H1 (cell line): ENCODE measurements around the gene TAF11L4.
"Not testable (repeated sequence)": the region's sequence is repeated elsewhere in the genome, so short reads cannot be mapped to it uniquely, and the experiment has no call there.

Experiments
- CBX5 ChIP-seq: fragments of 300-800, 300-1000 bp; sonication (generic); IDR thresholded peaks from 2 replicates; pipeline ENCODE4 v1.7.1; 2016; ENCODE audit warnings: antibody characterized with exemption, low read length, low read depth
- CHD2 ChIP-seq: IDR thresholded peaks from 2 replicates; pipeline ENCODE4 v1.6.1; 2012; ENCODE audit warnings: low read length, improper control_type of control experiment
- FOSL1 ChIP-seq: IDR thresholded peaks from 2 replicates; pipeline ENCODE4 v1.6.1; 2011; ENCODE audit warnings: mild to moderate bottlenecking, low read depth, low read length, moderate library complexity; ENCODE audit not compliant: insufficient read depth
- KDM5A ChIP-seq: fragments of 200-600 bp; IDR thresholded peaks from 2 replicates; pipeline ENCODE4 v1.7.1; 2012; ENCODE audit warnings: mild to moderate bottlenecking, low read length, inconsistent platforms, mixed read lengths
- POLR2A ChIP-seq, 2 experiments: IDR thresholded peaks; 1 replicate in 1 of 2; 2 replicates in 1 of 2; pipeline ENCODE4 v1.6.1; 2011; ENCODE audit warnings: low read depth in 2 of 2, low read length in 2 of 2, mild to moderate bottlenecking in 2 of 2; ENCODE audit errors: control extremely low read depth in 1 of 2
- POLR2AphosphoS5 ChIP-seq: IDR thresholded peaks from 2 replicates; pipeline ENCODE4 v1.6.1; 2011; ENCODE audit warnings: low read depth, low read length
- RFX5 ChIP-seq: IDR thresholded peaks from 2 replicates; pipeline ENCODE4 v1.6.1; 2011; ENCODE audit warnings: low read depth, low read length, improper control_type of control experiment, borderline replicate concordance
- TCF12 ChIP-seq: IDR thresholded peaks from 2 replicates; pipeline ENCODE4 v1.6.1; 2011; ENCODE audit warnings: low read depth, mild to moderate bottlenecking, low read length
- TF ChIP-seq, protein P1 (sequence below): fragments of 300-600 bp; sonication (generic); IDR thresholded peaks from 2 replicates; pipeline ENCODE4 v1.7.1; 2012; ENCODE audit warnings: low read length, moderate library complexity, mild to moderate bottlenecking, inconsistent platforms; ENCODE audit not compliant: insufficient replicate concordance
- TF ChIP-seq, protein P2 (sequence below), 3 experiments: IDR thresholded peaks; 1 replicate in 2 of 3; 2 replicates in 1 of 3; pipeline versions ENCODE4 v1.5.1 to v1.6.1; 2011; ENCODE audit warnings: low read length in 3 of 3, mild to moderate bottlenecking in 3 of 3, inconsistent platforms in 2 of 3, low read depth in 1 of 3, moderate library complexity in 1 of 3; ENCODE audit not compliant: insufficient read depth in 1 of 3; ENCODE audit errors: control extremely low read depth in 1 of 3

DNA sequence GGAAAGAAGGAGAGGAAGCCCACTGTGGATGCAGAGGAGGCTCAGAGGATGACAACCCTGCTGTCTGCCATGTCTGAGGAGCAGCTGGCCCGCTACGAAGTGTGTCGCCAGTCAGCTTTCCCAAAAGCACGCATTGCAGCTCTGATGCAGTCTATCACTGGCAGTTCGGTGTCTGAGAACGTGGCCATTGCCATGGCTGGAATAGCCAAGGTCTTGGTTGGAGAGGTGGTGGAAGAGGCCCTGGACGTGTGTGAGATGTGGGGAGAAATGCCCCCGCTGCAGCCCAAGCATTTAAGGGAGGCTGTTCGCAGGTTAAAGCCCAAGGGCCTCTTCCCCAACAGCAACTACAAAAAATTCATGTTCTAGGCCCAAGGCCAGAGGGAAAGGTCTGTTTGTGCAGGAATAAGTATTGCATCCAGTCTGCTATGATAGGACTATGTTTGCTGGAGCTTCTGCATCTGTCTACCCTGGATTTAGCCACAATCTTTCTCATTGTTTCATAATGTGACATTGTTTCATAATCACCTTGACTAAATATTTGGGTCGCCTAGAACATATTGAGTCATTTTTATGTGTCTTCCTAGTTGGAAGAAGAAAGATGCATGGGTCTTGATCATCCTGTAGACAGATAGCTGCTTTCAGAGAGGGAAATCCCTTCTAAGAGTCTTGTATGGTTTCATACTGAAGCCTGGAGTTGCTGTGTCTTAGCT, 35.0 kb upstream of the TAF11L4 start:
- TF ChIP-seq POLR2A (IDR thresholded peaks at IDR 0.05; ENCODE audit: control extremely low read depth in 1 of 2, low read depth in 2 of 2, low read length in 2 of 2); RFX5; CHD2; KDM5A; CBX5; TCF12; FOSL1; POLR2AphosphoS5: not testable (repeated sequence)
- TF ChIP-seq, protein P1, sequence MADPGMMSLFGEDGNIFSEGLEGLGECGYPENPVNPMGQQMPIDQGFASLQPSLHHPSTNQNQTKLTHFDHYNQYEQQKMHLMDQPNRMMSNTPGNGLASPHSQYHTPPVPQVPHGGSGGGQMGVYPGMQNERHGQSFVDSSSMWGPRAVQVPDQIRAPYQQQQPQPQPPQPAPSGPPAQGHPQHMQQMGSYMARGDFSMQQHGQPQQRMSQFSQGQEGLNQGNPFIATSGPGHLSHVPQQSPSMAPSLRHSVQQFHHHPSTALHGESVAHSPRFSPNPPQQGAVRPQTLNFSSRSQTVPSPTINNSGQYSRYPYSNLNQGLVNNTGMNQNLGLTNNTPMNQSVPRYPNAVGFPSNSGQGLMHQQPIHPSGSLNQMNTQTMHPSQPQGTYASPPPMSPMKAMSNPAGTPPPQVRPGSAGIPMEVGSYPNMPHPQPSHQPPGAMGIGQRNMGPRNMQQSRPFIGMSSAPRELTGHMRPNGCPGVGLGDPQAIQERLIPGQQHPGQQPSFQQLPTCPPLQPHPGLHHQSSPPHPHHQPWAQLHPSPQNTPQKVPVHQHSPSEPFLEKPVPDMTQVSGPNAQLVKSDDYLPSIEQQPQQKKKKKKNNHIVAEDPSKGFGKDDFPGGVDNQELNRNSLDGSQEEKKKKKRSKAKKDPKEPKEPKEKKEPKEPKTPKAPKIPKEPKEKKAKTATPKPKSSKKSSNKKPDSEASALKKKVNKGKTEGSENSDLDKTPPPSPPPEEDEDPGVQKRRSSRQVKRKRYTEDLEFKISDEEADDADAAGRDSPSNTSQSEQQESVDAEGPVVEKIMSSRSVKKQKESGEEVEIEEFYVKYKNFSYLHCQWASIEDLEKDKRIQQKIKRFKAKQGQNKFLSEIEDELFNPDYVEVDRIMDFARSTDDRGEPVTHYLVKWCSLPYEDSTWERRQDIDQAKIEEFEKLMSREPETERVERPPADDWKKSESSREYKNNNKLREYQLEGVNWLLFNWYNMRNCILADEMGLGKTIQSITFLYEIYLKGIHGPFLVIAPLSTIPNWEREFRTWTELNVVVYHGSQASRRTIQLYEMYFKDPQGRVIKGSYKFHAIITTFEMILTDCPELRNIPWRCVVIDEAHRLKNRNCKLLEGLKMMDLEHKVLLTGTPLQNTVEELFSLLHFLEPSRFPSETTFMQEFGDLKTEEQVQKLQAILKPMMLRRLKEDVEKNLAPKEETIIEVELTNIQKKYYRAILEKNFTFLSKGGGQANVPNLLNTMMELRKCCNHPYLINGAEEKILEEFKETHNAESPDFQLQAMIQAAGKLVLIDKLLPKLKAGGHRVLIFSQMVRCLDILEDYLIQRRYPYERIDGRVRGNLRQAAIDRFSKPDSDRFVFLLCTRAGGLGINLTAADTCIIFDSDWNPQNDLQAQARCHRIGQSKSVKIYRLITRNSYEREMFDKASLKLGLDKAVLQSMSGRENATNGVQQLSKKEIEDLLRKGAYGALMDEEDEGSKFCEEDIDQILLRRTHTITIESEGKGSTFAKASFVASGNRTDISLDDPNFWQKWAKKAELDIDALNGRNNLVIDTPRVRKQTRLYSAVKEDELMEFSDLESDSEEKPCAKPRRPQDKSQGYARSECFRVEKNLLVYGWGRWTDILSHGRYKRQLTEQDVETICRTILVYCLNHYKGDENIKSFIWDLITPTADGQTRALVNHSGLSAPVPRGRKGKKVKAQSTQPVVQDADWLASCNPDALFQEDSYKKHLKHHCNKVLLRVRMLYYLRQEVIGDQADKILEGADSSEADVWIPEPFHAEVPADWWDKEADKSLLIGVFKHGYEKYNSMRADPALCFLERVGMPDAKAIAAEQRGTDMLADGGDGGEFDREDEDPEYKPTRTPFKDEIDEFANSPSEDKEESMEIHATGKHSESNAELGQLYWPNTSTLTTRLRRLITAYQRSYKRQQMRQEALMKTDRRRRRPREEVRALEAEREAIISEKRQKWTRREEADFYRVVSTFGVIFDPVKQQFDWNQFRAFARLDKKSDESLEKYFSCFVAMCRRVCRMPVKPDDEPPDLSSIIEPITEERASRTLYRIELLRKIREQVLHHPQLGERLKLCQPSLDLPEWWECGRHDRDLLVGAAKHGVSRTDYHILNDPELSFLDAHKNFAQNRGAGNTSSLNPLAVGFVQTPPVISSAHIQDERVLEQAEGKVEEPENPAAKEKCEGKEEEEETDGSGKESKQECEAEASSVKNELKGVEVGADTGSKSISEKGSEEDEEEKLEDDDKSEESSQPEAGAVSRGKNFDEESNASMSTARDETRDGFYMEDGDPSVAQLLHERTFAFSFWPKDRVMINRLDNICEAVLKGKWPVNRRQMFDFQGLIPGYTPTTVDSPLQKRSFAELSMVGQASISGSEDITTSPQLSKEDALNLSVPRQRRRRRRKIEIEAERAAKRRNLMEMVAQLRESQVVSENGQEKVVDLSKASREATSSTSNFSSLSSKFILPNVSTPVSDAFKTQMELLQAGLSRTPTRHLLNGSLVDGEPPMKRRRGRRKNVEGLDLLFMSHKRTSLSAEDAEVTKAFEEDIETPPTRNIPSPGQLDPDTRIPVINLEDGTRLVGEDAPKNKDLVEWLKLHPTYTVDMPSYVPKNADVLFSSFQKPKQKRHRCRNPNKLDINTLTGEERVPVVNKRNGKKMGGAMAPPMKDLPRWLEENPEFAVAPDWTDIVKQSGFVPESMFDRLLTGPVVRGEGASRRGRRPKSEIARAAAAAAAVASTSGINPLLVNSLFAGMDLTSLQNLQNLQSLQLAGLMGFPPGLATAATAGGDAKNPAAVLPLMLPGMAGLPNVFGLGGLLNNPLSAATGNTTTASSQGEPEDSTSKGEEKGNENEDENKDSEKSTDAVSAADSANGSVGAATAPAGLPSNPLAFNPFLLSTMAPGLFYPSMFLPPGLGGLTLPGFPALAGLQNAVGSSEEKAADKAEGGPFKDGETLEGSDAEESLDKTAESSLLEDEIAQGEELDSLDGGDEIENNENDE: not testable (repeated sequence)
- TF ChIP-seq, protein P2, sequence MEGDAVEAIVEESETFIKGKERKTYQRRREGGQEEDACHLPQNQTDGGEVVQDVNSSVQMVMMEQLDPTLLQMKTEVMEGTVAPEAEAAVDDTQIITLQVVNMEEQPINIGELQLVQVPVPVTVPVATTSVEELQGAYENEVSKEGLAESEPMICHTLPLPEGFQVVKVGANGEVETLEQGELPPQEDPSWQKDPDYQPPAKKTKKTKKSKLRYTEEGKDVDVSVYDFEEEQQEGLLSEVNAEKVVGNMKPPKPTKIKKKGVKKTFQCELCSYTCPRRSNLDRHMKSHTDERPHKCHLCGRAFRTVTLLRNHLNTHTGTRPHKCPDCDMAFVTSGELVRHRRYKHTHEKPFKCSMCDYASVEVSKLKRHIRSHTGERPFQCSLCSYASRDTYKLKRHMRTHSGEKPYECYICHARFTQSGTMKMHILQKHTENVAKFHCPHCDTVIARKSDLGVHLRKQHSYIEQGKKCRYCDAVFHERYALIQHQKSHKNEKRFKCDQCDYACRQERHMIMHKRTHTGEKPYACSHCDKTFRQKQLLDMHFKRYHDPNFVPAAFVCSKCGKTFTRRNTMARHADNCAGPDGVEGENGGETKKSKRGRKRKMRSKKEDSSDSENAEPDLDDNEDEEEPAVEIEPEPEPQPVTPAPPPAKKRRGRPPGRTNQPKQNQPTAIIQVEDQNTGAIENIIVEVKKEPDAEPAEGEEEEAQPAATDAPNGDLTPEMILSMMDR (IDR thresholded peaks at IDR 0.05; ENCODE audit: control extremely low read depth in 1 of 3, insufficient read depth in 1 of 3, low read depth in 1 of 3, low read length in 3 of 3): not testable (repeated sequence)
